Mesenchymal stem cell (in vitro differentiated cells and primary cell): ENCODE data around the gene CAPRIN1.

ENCODE experiments used
- DNase-seq: peaks from one replicate; pipeline ENCODE4 v3.0.0-alpha.2; 2013
- H2AFZ ChIP-seq: one replicate; pipeline ENCODE4 v1.6.1; 2013; ENCODE audit warnings: low read depth, mild to moderate bottlenecking, control low read depth, inconsistent platforms, low read length, moderate library complexity
- H2AK5ac ChIP-seq: 2 replicates; pipeline ENCODE4 v1.6.1; 2013; ENCODE audit warnings: low read length, moderate library complexity, mild to moderate bottlenecking, inconsistent platforms; ENCODE audit not compliant: severe bottlenecking
- H2BK120ac ChIP-seq: one replicate; pipeline ENCODE4 v1.6.1; 2013; ENCODE audit warnings: low read depth, mild to moderate bottlenecking, inconsistent platforms, low read length, moderate library complexity
- H2BK12ac ChIP-seq, 2 experiments: one replicate each; pipeline ENCODE4 v1.6.1; 2013; ENCODE audit warnings: inconsistent platforms in 2 of 2, low read length in 2 of 2, mild to moderate bottlenecking in 2 of 2, moderate library complexity in 2 of 2, control low read depth in 1 of 2
- H2BK15ac ChIP-seq: one replicate; pipeline ENCODE4 v1.6.1; 2013; ENCODE audit warnings: mild to moderate bottlenecking, low read depth, inconsistent platforms; ENCODE audit not compliant: poor library complexity, severe bottlenecking
- H2BK5ac ChIP-seq: 2 replicates; pipeline ENCODE4 v1.6.1; 2013; ENCODE audit warnings: low read depth, mild to moderate bottlenecking, low read length, control low read depth, inconsistent platforms; ENCODE audit not compliant: poor library complexity, severe bottlenecking
- H3K14ac ChIP-seq, 2 experiments: one replicate each; pipeline ENCODE4 v1.6.1; 2013; ENCODE audit warnings: inconsistent platforms in 2 of 2, low read length in 2 of 2, control low read depth in 1 of 2, mild to moderate bottlenecking in 1 of 2, moderate library complexity in 1 of 2
- H3K18ac ChIP-seq, 2 experiments: one replicate each; pipeline ENCODE4 v1.6.1; 2013; ENCODE audit warnings: inconsistent platforms in 2 of 2, low read length in 2 of 2, control low read depth in 1 of 2, low read depth in 1 of 2, mild to moderate bottlenecking in 1 of 2
- H3K23ac ChIP-seq, 2 experiments: one replicate each; pipeline ENCODE4 v1.6.1; 2013; ENCODE audit warnings: inconsistent platforms in 2 of 2, low read length in 2 of 2, mild to moderate bottlenecking in 2 of 2, moderate library complexity in 2 of 2, control low read depth in 1 of 2
- H3K27ac ChIP-seq: 2 replicates; pipeline ENCODE4 v1.5.1; 2013; ENCODE audit warnings: mild to moderate bottlenecking, moderate library complexity, low read length, control low read depth, inconsistent platforms; ENCODE audit not compliant: poor library complexity, severe bottlenecking
- H3K27me3 ChIP-seq, 2 experiments: 2 replicates each; pipeline versions ENCODE4 v1.6.1 to v1.7.0; 2013; ENCODE audit warnings: low read length in 2 of 2, mild to moderate bottlenecking in 2 of 2, moderate library complexity in 2 of 2, control low read depth in 1 of 2, inconsistent platforms in 1 of 2; ENCODE audit not compliant: control insufficient read depth in 1 of 2, insufficient read depth in 1 of 2
- H3K36me3 ChIP-seq, 2 experiments: 2 replicates each; pipeline versions ENCODE4 v1.6.1 to v1.7.0; 2013; ENCODE audit warnings: low read length in 2 of 2, control low read depth in 1 of 2, inconsistent platforms in 1 of 2, low read depth in 1 of 2, mild to moderate bottlenecking in 1 of 2; ENCODE audit not compliant: insufficient read depth in 2 of 2, control insufficient read depth in 1 of 2
- H3K4ac ChIP-seq, 2 experiments: one replicate each; pipeline ENCODE4 v1.6.1; 2013; ENCODE audit warnings: inconsistent platforms in 2 of 2, low read length in 2 of 2, mild to moderate bottlenecking in 2 of 2, moderate library complexity in 2 of 2, control low read depth in 1 of 2, low read depth in 1 of 2
- H3K4me1 ChIP-seq: 2 replicates; pipeline ENCODE4 v1.6.1; 2013; ENCODE audit warnings: low read depth, low read length, control low read depth; ENCODE audit not compliant: control insufficient read depth, insufficient read depth
- H3K4me2 ChIP-seq: 2 replicates; pipeline ENCODE4 v1.6.1; 2013; ENCODE audit warnings: low read length, mild to moderate bottlenecking, inconsistent platforms; ENCODE audit not compliant: poor library complexity, severe bottlenecking
- H3K4me3 ChIP-seq, 2 experiments: 2 replicates each; pipeline versions ENCODE4 v1.5.1 to v1.7.0; 2013; ENCODE audit warnings: low read length in 2 of 2, mild to moderate bottlenecking in 2 of 2, control low read depth in 1 of 2, low read depth in 1 of 2; ENCODE audit not compliant: insufficient read depth in 1 of 2
- H3K79me1 ChIP-seq: replicated peaks from 2 replicates; pipeline ENCODE4 v1.6.1; 2013; ENCODE audit warnings: mild to moderate bottlenecking, control low read depth, low read length, inconsistent platforms; ENCODE audit not compliant: poor library complexity, severe bottlenecking
- H3K9ac ChIP-seq: 2 replicates; pipeline ENCODE4 v1.7.0; 2013; ENCODE audit warnings: mild to moderate bottlenecking, low read length, moderate library complexity
- H3K9me3 ChIP-seq: 2 replicates; pipeline ENCODE4 v1.7.0; 2013; ENCODE audit warnings: mild to moderate bottlenecking, low read length; ENCODE audit not compliant: control insufficient read depth
- H4K8ac ChIP-seq: one replicate; pipeline ENCODE4 v1.6.1; 2013; ENCODE audit warnings: inconsistent platforms, mild to moderate bottlenecking, low read length, moderate library complexity
- H4K91ac ChIP-seq: one replicate; pipeline ENCODE4 v1.6.1; 2013; ENCODE audit warnings: mild to moderate bottlenecking, low read length, inconsistent platforms
- WGBS: methylation state at CpG from one replicate; pipeline ENCODE4 v1.1.7; 2013; ENCODE audit warnings: mixed read lengths; 5-methylcytosine and 5-hydroxymethylcytosine counted together

CAPRIN1 gene

DNA sequence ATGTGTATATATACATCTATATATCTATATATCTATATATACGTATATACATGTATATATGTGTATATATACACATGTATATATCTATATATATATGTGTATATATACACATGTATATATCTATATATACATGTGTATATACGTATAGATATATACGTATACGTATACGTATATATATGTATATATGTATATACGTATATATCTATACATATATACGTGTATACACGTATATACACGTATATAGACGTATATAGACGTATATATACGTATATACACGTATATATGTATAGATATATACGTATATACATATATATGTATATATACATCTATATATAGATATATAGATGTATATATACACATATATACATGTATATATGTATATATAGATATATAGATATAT is 25.1 kb upstream of the CAPRIN1 start:
- H3K4me3 ChIP-seq = no peak overlapping the region
- H2BK5ac ChIP-seq = no peak overlapping the region
- no CpG with 5 or more reads among the region's 14 CpGs for WGBS
- no peak overlapping the region for H4K8ac ChIP-seq
- no peaks in the 10 kb centered on the region for H3K4me1 ChIP-seq
- H2AK5ac ChIP-seq = no peak overlapping the region
- no peak overlapping the region for H3K4ac ChIP-seq
- no peaks in the 10 kb centered on the region for H3K36me3 ChIP-seq
- no peak overlapping the region for H3K27ac ChIP-seq
- no peak overlapping the region for H2BK15ac ChIP-seq
- no peak for DNase-seq
- H2AFZ ChIP-seq = no peak overlapping the region
- H3K9me3 ChIP-seq = peaks cover 10% of the 10 kb centered on the region
- no peak overlapping the region for H3K23ac ChIP-seq
- no peaks in the 10 kb centered on the region for H3K27me3 ChIP-seq
- no peak overlapping the region for H2BK120ac ChIP-seq
- no peak overlapping the region for H3K14ac ChIP-seq
- no peaks in the 10 kb centered on the region for H3K79me1 ChIP-seq
- H3K4me2 ChIP-seq = no peak overlapping the region
- H3K18ac ChIP-seq = no peak overlapping the region
- H2BK12ac ChIP-seq = no peak overlapping the region
- H3K9ac ChIP-seq = no peak overlapping the region
- H4K91ac ChIP-seq = no peak overlapping the region

DNA sequence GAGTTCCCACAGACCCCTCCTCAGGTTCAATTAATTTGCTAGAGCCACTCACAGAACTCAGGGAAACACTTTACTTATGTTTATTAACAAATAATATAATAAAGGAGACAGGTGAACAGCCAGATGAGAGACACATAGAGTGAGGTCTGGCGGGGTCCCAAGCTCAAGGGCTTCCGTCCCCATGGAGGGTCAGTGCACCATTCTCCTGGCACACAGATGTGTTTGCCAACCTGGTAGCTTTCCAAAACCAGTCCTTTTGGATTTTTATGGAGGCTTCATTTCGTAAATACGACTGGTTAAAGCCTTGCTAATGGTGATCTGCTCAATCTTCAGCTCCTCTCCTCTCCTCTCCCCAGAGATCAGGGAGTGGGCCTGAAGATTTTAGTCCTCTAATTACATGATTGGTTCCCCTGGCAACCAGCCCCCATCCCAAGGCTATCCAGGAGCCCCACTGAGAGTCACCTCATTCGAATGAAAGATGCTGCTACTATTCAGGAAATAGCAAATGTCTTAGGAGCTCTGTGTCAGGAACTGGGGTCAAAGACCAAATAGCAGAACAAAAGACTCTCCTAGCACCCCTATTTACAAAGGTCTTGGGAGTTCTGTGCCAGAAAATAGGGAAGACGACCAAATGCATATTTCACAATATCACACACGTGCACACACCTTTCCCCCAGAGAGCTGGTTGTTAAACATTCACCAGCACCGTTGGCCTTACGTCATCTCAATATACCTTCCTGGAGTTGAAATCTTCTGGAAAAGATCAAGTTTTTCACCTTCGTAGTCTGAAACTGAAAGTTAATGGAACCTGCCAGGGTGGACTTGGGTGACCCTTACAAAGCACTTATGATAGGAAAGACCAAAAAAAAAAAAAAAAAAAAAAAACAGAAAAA is 23.8 kb upstream of the CAPRIN1 start:
- Histone ChIP-seq H2BK120ac (no peak overlapping the region), H3K23ac (no peak overlapping the region), H2BK15ac (no peak overlapping the region), H4K91ac (no peak overlapping the region), H4K8ac (no peak overlapping the region), H3K27ac (no peak overlapping the region), H2AK5ac (no peak overlapping the region), H3K4me1 (no peaks in the 10 kb centered on the region), H2AFZ (no peak overlapping the region), H3K9me3 (peaks cover 2% of the 10 kb centered on the region), H3K14ac (no peak overlapping the region), H3K18ac (no peak overlapping the region), H3K4ac (no peak overlapping the region), H3K9ac (no peak overlapping the region), H3K4me2 (no peak overlapping the region), H3K4me3 (no peak overlapping the region), H3K36me3 (no peaks in the 10 kb centered on the region), H2BK5ac (no peak overlapping the region), H2BK12ac (no peak overlapping the region), H3K79me1 (no peaks in the 10 kb centered on the region), H3K27me3 (no peaks in the 10 kb centered on the region)
- no peak for DNase-seq
- WGBS = 89% methylated on average over 10 of the region's 10 CpGs

DNA sequence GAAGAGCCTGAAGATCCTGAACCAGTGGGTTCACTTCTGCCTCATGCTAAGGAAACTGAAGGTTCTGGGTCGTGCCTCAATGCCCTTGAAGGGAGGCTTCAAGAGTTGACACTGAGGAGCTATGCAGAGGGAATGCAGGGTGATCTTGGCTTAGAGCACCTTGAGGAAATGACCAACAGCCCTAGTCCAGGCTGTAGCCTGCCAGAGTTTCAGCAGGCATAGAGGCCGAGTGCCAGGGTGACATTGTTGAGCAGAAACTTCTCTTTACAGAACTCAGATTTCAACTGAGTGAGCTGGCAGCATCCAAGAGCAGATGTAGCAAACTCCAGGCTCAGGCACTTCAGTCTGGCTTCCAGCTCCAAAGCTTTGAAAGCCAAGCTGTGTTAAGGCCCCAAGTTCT is 23.1 kb upstream of the CAPRIN1 start:
- Histone ChIP-seq H3K9me3 (no peaks in the 10 kb centered on the region), H4K8ac (no peak overlapping the region), H3K18ac (no peak overlapping the region), H4K91ac (no peak overlapping the region), H2BK120ac (no peak overlapping the region), H3K4me2 (no peak overlapping the region), H2AFZ (no peak overlapping the region), H3K14ac (no peak overlapping the region), H3K23ac (no peak overlapping the region), H3K79me1 (no peaks in the 10 kb centered on the region), H3K4me3 (no peak overlapping the region), H3K27ac (no peak overlapping the region), H3K4me1 (no peaks in the 10 kb centered on the region), H2BK5ac (no peak overlapping the region), H3K27me3 (no peaks in the 10 kb centered on the region), H2BK15ac (no peak overlapping the region), H2AK5ac (no peak overlapping the region), H2BK12ac (no peak overlapping the region), H3K9ac (peak overlapping the region; percentile 0), H3K4ac (no peak overlapping the region), H3K36me3 (no peaks in the 10 kb centered on the region)
- WGBS = 35% methylated on average over 2 of the region's 2 CpGs
- no peak for DNase-seq

DNA sequence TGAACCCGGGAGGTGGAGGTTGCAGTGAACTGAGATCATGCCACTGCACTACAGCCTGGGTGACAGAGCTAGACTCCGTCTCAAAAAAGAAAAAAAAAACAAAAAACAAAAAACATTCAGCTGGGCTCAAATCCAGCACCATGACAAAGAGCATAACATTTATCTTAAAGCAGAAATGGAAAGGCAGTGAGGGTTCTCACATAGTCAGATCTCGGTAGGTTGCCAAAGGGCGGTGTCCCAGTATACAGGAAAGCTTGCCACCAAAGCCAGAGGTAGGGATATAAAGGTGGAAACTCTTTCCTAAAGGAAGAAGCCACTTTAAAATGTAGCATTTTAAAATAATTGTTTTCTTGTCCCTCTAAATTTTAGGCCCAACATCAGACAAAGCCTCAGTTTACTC is 22.4 kb upstream of the CAPRIN1 start:
- no peaks in the 10 kb centered on the region for H3K36me3 ChIP-seq
- H3K79me1 ChIP-seq = no peaks in the 10 kb centered on the region
- H3K9ac ChIP-seq = peak overlapping the region; percentile 30
- H3K9me3 ChIP-seq = no peaks in the 10 kb centered on the region
- H4K91ac ChIP-seq = no peak overlapping the region
- H4K8ac ChIP-seq = no peak overlapping the region
- no peak overlapping the region for H3K18ac ChIP-seq
- no peak overlapping the region for H3K23ac ChIP-seq
- H2BK120ac ChIP-seq = no peak overlapping the region
- no peak overlapping the region for H2BK15ac ChIP-seq
- DNase-seq = no peak
- WGBS = 90% methylated on average over 2 of the region's 4 CpGs
- H3K14ac ChIP-seq = no peak overlapping the region
- no peaks in the 10 kb centered on the region for H3K4me1 ChIP-seq
- H3K27ac ChIP-seq = no peak overlapping the region
- H2BK12ac ChIP-seq = no peak overlapping the region
- no peak overlapping the region for H3K4me2 ChIP-seq
- no peak overlapping the region for H2AK5ac ChIP-seq
- H3K4me3 ChIP-seq = no peak overlapping the region
- no peak overlapping the region for H2BK5ac ChIP-seq
- H3K4ac ChIP-seq = no peak overlapping the region
- H3K27me3 ChIP-seq = no peaks in the 10 kb centered on the region
- H2AFZ ChIP-seq = no peak overlapping the region
